NB4 (cell line): ENCODE results near the gene MARS1.

Source experiments
- CTCF ChIP-seq: IDR thresholded peaks from one replicate; pipeline ENCODE4 v1.5.1; 2012; ENCODE audit warnings: low read depth, low read length
- MYC ChIP-seq: IDR thresholded peaks from 2 replicates; pipeline ENCODE4 v1.6.1; 2011; ENCODE audit warnings: low read depth, low read length
- POLR2A ChIP-seq: IDR thresholded peaks from 2 replicates; pipeline ENCODE4 v1.6.1; 2011; ENCODE audit warnings: mild to moderate bottlenecking; ENCODE audit not compliant: insufficient read length; ENCODE audit errors: extremely low read depth
- TF ChIP-seq, protein P1 (sequence below): IDR thresholded peaks from 2 replicates; pipeline ENCODE4 v1.6.1; 2011; ENCODE audit warnings: low read depth, low read length

DNA sequence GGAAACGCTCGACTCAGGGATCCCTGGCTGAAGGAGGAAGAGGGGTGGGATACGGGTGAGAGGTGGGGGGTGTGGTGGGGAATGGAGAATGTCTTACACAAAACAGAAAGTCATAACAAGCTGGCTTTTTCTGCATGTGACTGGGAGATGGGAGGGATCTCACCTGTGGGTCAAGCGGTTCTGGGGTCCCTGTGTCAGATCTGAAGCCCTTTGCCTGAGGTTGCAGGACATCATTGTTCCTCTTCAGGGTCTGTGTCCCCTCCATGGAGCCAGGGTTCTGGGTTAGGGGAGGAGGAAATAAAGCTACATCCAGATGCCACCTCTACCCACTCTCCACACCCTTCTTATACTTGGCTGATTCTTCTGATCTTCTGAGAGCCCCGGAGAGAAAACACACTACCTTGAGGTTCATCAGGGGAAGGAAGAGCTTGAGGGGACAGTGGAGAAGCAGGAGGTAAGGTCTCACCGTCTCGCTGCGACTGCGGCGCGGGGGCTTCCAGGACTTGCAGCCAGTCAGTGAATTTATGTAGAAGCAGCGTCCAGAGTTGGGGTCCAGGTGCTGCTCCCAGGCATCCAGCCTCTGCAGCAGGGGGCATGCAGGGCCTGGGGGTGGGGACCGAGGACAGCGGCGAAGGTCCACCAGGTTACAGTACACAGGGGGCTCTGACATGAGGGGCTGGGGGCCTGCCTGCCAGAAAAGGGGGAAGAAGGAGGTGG, 10.7 kb upstream of the MARS1 start:
- no peak for TF ChIP-seq CTCF
- no peak for TF ChIP-seq POLR2A
- TF ChIP-seq MYC: no peak
- TF ChIP-seq, protein P1, sequence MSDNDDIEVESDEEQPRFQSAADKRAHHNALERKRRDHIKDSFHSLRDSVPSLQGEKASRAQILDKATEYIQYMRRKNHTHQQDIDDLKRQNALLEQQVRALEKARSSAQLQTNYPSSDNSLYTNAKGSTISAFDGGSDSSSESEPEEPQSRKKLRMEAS: no peak
